Measurements from ENCODE around the gene SLC9C2.
"Not testable (repeated sequence)": the region's sequence is repeated elsewhere in the genome, so short reads cannot be mapped to it uniquely, and the experiment has no call there.

SLC9C2 gene

DNA sequence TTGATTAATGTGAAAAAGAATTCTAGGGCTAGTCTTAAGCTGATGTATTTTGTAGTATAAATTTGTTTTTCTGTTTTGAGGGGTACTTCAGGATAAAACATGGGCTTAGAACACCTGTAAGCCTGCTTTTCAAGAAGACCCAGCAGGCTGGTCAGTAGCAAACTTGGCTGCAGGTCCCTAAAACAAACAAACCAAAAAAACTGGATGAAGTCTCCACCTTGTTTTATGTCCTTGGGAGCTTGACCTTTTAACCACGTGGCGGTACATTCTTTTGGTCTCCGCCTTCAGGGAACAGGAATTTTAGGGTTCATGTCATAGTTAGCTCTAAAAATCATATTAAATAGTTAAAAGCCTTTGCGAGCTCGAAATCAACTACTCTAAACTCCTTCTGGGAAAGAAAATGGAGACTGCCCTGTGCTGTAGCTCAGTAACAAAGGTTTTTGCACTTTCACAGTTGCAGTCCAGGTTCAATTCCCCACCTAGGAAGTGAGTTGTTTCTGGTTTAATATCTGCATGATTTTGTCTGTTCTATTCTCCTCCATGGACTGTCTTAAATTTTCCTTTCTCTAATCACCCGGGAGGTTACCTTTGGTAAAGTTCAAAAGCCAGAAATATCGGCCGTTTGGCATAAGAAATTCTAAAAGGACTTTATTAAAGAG, 107.1 kb downstream of the SLC9C2 start:
- no peak for DNase-seq
- in situ Hi-C loops (cut with MboI; ENCODE audit: low pct_unique_long_range_greater_than_20kb, low sequenced_read_pairs) = no loop called here

DNA sequence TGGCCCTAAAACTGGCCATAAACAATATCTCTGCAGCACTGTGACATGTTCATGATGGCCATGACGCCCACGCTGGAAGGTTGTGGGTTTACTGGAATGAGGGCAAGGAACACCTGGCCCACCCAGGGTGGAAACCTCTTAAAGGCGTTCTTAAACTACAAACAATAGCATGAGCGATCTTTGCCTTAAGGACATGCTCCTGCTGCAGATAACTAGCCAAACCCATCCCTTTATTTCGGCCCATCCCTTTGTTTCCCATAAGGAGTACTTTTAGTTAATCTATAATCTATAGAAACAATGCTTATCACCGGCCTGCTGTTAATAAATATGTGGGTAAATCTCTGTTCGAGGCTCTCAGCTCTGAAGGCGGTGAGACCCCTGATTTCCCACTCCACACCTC, 109.7 kb downstream of the SLC9C2 start:
- DNase-seq; in situ Hi-C loops (cut with MboI; ENCODE audit: low pct_unique_long_range_greater_than_20kb, low sequenced_read_pairs): not testable (repeated sequence)

DNA sequence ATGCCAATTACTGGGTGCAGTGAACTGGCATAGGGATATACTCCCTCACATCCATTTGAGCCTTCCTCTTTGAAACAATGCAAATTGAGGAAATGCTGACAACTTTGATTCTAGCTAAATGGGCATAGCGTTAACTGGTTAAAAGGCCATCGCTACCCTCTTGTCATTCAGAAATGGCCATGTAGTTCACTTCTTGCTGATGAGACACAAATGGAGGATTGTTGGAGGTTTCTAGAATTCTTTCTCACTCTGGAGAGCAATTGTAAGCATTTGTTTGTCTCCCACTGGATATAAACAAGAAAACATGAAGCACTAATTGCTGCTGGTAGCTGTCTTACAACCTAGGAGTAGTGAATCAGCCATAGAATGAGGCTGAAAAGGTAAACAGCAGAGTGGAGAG, 111.4 kb downstream of the SLC9C2 start:
- in situ Hi-C loops (cut with MboI; ENCODE audit: low pct_unique_long_range_greater_than_20kb, low sequenced_read_pairs) = no loop called here
- no peak for DNase-seq

DNA sequence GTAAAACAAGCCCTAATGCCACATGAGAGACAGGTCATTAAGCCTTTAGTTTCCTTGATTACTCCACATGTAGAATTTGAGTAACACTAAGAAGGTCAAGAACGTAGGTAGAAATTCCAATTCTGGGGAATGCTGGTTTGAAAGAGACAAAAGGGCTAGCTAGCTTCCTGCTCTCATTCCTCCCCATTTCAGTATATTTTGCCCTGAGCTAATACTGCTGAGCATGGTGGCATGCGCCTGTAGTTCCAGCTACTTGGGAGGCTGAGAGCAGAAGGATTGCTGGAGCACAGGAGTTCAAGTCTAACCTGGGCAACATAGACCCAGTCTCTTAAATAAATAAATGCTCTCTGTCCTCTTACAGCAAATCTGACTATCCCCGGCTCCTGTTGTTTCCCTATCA, 112.9 kb downstream of the SLC9C2 start:
- no peak for DNase-seq
- in situ Hi-C loops (cut with MboI; ENCODE audit: low pct_unique_long_range_greater_than_20kb, low sequenced_read_pairs) = no loop called here

DNA sequence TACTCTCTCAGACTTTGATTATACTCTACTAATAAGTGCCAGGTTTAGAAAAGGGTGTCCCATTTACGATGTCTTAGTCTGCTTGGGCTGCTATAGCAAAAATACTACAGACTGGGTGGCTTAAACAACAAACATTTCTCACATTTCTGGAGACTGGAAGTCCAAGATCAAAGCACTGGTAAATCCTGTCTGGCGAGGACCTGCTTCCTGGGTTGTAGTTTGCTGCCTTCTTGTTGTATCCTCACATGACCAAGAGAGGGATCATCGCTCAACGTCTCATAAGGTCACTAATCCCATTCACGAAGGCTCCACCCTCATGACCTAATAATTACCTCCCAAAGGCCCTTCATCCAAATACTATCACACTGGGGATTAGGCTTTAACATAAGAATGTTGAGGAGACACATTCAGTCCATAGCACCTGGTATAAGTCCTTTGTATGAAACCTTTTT, 113.7 kb downstream of the SLC9C2 start:
- peak; percentile 27 for DNase-seq
- in situ Hi-C loops (cut with MboI; ENCODE audit: low pct_unique_long_range_greater_than_20kb, low sequenced_read_pairs) = no loop called here

DNA sequence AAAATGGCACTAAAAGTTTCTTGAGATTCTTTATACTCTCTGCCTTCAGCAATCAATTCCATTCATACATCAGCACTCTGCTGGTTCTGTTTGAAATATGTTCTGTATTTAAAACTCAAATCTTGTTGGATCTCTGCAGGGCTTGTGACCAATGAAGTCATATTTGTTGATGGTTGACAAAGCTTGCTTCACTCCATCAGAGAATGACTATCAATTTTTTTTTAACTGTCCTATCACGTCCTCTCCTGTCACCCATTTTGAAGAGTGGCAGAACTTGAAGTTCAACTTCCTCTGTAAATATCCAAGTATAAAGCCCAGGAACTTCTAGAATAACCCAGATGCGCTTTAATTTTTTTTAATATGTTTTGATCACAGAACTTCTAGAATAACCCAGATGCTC, 114.9 kb downstream of the SLC9C2 start:
- DNase-seq = no peak
- in situ Hi-C loops (cut with MboI; ENCODE audit: low pct_unique_long_range_greater_than_20kb, low sequenced_read_pairs) = no loop called here

DNA sequence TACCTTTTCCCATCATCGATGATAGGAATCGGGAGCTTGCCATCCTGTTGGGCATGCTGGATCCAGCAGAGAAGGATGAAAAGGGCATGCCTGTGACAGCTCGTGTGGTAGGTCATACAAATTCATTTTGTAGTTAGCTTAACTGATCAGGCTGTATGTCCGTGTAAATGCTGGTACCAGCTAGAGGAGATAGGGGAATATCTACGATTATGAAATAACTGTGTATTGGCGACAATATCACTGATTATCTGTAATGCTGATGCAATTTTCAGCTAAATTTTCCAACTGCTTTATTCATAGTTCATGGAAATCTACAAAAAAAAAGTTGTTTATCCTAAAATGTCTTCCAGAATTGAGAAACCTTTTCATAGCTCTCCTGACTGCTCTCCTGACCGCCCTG, 117.5 kb downstream of the SLC9C2 start:
- no peak for DNase-seq
- in situ Hi-C loops (cut with MboI; ENCODE audit: low pct_unique_long_range_greater_than_20kb, low sequenced_read_pairs) = no loop called here

DNA sequence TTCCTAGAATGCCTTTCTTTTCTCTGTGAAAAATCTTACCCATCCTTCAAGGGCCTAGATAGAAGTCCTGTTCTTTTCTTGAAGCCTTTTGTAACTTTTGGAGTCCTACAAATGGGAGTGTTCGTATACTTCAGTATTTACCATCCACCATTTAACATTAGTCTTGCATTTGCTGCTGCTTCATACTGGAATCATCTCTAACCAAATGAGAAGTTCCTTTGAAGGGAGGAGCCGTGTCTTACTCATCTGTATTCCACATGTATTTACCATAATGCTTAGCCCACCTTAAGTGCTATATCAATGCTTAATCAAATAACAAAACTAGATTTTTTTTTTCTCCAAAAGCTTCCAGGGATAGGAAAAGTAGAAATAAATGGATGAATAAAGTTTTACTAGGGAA, 118.6 kb downstream of the SLC9C2 start:
- in situ Hi-C loops (cut with MboI; ENCODE audit: low pct_unique_long_range_greater_than_20kb, low sequenced_read_pairs) = no loop called here
- DNase-seq = no peak

DNA sequence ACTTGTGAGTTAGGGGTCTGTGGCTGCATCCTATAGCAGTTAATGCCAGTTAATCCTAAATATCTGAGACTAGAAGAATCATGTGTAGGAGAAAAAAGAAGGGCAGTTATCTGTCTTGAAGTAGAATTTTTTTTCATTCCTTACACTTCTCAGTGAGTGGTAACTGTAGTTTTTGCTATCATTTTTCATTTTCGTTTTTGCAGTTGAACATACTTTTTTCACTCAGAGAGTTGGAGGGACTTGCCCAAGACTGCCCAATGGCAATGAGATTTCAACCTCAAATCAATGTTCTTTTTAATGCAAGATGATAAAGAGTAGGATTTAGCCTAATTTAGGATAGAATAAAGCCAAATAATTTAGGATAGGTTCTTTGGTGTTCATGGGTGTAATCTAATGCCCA, 120.2 kb downstream of the SLC9C2 start:
- in situ Hi-C loops (cut with MboI; ENCODE audit: low pct_unique_long_range_greater_than_20kb, low sequenced_read_pairs) = no loop called here
- DNase-seq = no peak

DNA sequence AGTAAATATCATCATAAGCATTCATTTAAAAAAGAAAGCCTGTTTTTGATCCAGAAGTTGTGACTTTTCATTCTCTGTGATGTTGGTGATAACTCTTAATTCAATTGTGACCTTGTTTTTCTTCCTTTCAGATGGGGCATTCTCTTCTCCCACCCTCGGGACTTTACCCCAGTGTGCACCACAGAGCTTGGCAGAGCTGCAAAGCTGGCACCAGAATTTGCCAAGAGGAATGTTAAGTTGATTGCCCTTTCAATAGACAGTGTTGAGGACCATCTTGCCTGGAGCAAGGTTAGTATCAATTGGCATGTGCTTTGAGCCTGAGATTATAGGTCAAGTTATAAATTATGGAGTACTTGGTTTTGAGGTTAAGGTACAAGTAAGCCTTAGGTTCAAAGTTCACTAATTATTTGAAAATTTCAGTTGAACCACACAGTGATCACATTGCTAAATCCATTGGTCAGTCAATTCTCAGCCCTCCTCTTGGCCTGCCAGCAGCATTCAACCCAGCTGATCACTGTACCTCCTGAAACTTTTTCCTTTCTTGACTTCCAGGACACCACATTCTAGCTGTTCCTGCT, 121.6 kb downstream of the SLC9C2 start:
- in situ Hi-C loops (cut with MboI; ENCODE audit: low pct_unique_long_range_greater_than_20kb, low sequenced_read_pairs) = no loop called here
- no peak for DNase-seq

DNA sequence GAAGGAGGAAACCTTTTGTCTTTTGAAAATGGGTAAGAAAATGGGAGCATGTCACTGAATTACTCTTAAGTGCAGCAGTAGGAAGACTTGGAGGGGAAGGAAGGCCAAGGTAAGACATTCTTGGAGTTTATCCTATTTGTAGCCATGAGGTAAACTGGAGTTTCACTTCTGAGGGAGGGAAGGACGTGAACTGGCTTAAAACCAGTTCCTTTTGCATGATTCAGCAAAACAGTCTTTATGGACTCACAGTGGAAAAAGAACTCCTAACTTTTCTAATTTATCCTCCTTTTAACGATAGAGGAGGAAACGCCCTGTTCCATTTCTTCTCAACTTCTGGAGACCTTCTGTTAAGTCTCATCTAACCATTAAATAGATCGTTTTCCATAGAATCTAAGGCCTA, 123.2 kb downstream of the SLC9C2 start:
- in situ Hi-C loops (cut with MboI; ENCODE audit: low pct_unique_long_range_greater_than_20kb, low sequenced_read_pairs) = no loop called here
- no peak for DNase-seq

DNA sequence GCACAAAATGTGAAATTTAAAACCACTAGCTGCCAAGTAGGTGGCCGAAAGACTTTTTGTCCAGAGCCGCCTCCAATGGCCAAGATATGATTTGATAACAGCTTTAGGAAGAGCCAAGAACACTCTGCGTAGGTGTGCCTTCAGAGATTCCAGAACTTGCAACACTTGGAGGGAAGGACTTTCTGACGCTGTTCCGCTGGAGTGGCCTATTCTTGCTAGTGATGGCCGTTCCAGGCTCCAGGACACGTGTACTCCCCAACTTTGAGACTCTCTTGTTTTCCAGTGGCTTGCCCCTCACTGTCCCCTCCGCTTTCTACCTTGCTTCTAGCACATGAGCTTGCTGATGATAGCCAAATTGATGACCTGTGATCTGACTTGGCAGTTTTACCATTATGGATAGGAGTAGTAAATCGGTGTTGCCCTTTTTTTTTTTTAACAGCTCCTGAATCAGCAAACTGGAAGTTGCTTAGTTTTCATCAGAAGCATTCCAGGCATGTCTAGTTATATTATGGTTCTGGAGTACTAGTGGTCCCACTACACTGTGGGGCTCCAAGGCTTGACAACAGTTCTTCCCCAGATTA, 124.7 kb downstream of the SLC9C2 start:
- in situ Hi-C loops (cut with MboI; ENCODE audit: low pct_unique_long_range_greater_than_20kb, low sequenced_read_pairs) = no loop called here
- DNase-seq = peak; percentile 41

DNA sequence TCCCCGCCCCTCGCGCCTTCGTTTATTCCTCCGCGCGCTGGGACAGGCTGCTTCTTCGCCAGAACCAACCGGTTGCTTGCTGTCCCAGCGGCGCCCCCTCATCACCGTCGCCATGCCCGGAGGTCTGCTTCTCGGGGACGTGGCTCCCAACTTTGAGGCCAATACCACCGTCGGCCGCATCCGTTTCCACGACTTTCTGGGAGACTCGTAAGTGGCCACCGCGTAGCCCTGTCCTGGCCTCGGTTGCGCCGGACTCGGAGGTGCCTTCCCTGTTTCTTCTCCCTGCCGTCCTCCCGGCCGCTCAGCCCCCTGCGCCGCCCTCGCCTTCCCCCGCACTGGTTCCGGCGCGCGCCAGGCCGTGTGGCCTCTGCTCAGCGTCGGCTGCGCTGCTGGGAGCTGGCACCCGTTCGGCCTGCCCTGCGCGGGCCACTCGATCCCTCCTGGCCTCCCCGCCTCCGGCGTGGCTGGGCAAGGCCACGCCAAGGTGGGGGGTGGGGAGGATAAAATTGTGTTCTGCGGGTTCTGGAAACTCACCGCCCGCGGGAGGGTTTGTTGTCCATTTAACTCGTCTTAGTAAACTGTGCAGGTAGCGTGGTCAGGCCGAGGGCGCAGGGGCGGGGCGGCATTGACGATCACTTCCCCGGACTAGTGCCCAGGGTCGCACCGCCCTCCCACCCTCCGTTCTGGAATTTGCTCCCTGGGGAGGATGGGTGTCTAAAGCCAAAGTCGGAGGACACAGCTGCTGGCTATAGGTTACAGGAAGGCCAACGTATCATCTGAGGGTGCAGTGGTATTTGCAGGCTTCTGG, 125.4 kb downstream of the SLC9C2 start, which contains the start of gene PRDX6:
TSS of gene PRDX6 (plus strand) at position 50 of the 808 bp plus-strand sequence. CDS start at position 113, 63 bp downstream.
- in situ Hi-C loops (cut with MboI; ENCODE audit: low pct_unique_long_range_greater_than_20kb, low sequenced_read_pairs) = no loop called here

DNA sequence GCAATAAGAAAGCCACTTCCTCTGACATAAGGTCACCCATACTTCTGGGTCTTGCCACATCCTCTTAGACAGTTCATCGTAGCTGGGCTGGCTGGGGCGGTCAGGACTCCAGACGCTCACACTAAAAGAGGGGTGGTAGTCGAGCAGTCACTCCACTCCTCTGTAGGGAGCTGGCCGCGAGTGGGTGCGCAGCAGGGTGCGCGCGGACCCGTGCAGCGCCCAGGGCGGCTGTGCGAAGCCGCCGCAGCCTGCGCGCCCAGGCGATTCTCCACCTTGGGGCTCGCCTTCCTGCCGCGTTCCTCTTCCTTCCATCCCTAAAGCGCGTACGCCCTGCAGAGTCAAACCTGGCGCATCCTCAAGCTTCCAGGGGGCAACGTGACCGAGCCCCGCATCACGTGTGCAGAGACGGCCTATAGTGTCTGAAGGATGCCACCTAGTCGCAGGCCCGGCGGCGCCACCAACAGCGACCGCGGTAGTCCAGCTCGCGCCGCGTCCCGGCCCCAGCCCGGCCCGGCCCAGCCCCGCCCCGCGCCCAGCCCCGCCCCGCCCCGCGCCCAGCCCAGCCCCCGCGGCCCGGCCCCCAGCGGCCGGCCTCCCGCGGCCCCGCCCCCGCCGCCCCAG, 126.1 kb downstream of the SLC9C2 start:
- in situ Hi-C loops (cut with MboI; ENCODE audit: low pct_unique_long_range_greater_than_20kb, low sequenced_read_pairs) = no loop called here
- DNase-seq = peak; percentile 86

More for the DNA sequence above, 125.4 kb downstream of the SLC9C2 start, which contains the start of gene PRDX6:
- peak; percentile 72 for DNase-seq

DNA sequence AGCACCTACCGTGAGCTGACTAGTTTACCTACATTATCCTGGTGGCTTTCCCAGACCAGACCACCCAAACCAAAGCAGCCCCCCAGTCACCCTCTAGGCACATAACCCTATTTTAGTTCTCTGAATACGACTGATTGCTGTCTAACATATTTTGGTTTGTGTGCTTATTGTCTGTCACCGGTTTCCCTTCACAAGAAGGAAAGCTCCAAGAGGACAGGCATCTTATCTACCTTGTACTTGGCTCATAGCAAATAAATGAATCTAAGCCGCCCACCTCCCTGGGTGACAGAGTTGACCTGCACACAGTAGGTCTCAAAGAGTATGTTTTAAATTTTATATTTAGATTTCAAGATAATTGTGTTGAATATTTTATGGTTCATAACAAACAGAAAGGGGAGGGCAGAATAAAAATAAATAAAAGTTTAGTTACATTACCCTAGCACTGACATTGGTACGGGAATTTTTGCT, 126.6 kb downstream of the SLC9C2 start:
- in situ Hi-C loops (cut with MboI; ENCODE audit: low pct_unique_long_range_greater_than_20kb, low sequenced_read_pairs) = no loop called here
- DNase-seq = no peak

DNA sequence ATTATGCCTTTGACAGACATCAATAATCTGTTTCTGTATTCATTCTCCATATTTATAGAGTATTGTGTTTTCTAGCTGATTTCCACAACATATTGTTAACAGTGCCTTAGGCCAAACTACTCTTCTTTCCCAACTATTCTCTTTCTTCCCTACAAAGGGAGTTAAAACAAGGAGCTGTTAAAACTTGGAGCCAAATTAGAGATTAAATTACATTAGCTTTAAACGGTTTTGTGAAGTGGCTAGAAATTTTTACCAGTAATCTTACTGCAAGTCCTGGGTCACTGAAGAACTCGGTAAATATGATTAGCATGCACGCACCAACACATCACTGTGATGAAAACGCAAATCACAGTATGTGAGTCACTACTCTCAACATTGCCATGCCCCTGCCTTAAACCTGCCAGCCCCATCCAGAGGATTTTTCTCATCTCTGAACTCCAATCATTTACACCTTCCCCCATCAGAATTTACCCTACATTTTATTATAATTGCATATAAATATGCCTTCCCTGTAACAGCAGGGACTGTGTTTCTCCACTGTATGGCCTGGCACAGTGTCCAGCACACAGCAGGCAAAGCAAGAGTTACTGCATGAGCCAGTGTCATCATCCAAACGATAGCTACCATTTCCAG, 127.2 kb downstream of the SLC9C2 start:
- no peak for DNase-seq
- in situ Hi-C loops (cut with MboI; ENCODE audit: low pct_unique_long_range_greater_than_20kb, low sequenced_read_pairs) = no loop called here

DNA sequence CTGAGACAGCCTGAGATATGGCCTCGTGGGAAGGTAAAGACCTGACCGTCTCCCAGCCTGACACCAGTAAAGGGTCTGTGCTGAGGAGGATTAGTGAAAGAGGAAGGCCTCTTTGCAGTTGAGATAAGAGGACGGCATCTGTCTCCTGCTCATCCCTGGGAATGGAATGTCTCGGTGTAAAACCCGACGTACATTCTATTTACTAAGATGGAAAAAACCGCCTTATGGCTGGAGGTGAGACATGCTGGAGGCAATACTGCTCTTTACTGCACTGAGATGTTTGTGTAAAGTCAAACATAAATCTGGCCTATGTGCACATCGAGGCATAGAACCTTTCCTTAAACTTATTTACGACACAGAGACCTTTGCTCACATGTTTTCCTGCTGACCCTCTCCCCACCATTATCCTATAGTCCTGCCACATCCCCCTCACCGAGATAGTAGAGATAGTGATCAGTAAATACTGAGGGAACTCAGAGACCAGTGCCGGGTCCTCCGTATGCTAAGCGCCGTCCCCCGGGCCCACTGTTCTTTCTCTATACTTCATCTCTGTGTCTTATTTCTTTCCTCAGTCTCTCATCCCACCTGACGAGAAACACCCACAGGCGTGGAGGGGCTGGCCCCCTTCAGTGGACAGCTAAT, 128.0 kb downstream of the SLC9C2 start:
- DNase-seq; in situ Hi-C loops (cut with MboI; ENCODE audit: low pct_unique_long_range_greater_than_20kb, low sequenced_read_pairs): not testable (repeated sequence)

DNA sequence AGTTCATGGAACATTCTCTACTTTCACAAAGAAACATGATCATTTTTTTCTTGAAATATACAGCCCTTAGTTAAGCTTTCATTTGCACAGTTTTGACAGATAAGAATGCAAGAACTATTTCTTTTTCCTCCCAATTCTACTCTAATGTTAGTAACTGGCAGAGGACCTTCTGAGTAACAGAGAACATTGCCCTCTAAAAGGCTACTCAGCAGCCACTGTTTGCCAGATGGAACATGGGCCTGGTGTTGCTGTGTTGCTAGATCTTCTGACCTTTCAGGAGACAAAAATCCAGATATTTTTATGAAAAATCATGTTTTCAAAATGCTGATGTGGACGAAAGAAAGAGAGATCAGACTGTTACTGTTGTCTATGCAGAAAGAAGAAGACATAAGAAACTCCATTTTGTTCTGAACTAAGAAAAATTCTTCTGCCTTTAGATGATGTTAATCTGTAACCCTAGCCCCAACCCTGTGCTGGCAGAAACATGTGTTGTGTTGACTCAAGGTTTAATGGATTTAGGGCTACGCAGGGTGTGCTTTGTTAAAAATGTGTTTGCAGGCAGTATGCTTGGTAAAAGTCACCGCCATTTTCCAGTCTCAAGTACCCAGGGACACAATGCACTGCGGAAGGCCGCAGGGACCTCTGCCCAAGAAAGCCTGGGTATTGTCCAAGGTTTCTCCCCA, 128.6 kb downstream of the SLC9C2 start:
- DNase-seq = no peak
- in situ Hi-C loops (cut with MboI; ENCODE audit: low pct_unique_long_range_greater_than_20kb, low sequenced_read_pairs) = no loop called here
